Measurements from ENCODE around the gene ICA1.
"Not testable (repeated sequence)": the region's sequence is repeated elsewhere in the genome, so short reads cannot be mapped to it uniquely, and the experiment has no call there.

DNA sequence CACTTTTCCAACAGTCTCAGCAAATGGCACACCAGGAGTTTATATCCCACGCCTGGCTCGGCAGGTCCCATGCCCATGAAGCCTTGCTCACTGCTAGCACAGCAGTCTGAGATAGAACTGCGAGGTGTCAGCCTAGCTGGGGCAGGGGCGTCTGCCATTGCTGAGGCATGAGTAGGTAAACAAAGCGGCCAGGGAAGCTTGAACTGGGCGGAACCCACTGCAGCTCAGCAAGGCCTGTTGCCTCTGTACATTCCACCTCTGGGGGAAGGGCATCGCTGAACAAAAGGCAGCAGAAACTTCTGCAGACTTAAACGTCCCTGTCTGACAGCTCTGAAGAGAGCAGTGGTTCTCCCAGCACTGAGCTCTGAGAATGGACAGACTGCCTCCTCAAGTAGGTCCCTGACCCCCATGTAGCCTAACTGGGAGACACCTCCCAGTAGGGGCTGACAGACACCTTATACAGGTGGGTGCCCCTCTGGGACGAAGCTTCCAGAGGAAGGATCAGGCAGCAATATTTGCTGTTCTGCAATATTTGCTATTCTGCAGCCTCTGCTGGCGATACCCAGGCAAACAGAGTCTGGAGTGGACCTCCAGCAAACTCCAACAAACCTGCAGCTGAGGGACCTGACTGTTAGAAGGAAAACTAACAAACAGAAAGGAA, 22.1 kb downstream of the ICA1 start:
- not testable (repeated sequence) for TF ChIP-seq CTCF (conservative IDR thresholded peaks at IDR 0.05; ENCODE audit: low read length); EZH2phosphoT487 (IDR thresholded peaks at IDR 0.05; ENCODE audit: borderline replicate concordance)
